ENCODE data around the gene SPIRE2.
"Not testable (repeated sequence)": the region's sequence is repeated elsewhere in the genome, so short reads cannot be mapped to it uniquely, and the experiment has no call there.

SPIRE2 gene

DNA sequence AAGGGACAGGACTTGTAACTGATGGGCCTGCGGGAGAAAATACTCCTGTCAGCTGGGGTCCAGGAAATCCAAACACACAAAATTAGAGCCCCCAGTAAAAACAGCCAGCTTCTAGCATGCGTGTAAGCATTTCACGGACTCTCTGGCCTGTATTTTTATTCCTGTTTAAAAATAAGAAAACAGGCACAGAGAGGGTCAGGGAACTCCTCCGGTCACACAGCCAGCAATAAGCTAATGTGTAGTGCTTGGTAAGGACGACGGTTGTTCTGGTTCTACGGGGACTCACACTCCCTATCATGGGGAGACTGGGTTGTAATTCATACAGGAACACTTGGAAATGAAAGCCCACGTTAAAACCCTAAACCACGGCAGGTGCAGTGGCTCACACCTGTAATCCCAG lies 43.6 kb downstream of the SPIRE2 start:
- no peak for DNase-seq

DNA sequence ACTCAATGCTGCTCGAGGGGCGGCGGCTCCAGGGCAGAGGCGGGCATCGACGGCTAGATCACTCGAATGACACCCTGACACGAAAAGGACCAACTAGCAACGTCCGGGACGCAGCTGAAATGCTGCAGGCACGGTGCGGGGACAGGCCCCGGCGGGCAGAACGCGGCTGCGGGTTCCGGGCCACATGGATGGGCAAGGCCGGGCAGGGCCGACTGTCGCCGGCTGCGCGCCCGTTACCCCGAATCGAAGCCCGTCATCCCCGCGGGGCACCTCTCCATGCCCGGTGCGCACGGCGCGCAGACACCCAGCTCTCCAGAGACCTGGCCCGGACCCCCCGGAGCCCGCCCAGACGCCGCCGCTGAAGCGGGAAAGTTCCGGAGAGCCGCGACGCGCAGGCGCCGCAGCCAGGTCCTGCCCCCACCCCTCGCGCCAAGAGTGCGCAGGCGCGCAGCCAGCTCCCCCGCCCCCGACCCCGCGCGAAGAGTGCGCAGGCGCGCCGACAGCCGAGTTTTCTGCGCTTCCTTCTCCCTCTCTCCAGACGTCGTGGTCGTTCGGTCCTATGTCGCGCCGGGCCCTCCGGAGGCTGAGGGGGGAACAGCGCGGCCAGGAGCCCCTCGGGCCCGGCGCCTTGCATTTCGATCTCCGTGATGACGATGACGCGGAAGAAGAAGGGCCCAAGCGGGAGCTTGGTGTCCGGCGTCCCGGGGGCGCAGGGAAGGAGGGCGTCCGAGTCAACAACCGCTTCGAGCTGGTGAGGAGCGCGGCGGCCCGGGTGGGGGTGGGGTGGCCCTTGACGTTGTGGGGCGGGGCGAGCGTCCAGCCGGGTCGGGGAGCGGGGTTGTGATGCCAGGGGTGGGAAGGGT lies 45.1 kb downstream of the SPIRE2 start, which contains the start of gene TCF25:
TSS of gene TCF25 (plus strand) at position 484 of the 863 bp plus-strand sequence. CDS start at position 560, 76 bp downstream.
- peak; percentile 85 to 89 for DNase-seq

DNA sequence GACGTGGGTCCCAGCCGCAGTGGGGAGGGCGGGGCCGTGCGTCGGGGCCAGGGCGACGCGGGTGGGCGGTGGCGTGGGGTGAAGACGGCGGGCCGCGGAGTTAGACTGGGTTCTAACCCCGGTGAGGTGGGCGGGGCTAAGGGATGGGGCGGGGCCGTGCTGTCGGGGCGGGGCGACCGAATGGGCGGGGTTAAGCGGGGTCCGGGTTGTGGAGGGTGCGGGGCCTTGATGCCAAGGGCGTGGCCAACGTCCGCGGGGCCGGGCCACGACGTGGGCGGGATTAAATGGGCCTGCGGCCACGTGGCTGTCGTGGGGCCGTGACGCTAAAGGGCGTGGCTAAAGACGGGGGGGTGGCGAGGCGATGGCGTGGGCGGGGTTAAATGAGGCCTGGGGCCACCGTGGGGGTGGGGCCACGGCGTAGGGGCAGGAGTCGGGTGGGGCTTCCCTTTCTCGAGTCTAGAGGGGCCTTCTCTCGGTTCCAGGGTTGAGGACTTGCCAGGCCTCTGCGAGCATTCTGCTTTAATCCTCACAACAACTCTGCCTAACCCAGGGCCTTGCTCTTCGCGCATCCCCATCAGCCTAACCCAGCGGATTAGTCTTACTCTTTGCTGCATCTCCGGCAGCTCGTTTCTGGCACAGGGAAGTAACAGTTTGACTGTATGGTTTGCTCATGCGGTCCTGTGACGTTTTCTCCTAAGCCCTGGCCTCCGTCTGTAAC lies 45.9 kb downstream of the SPIRE2 start:
- peak; percentile 94 to 97 for DNase-seq

DNA sequence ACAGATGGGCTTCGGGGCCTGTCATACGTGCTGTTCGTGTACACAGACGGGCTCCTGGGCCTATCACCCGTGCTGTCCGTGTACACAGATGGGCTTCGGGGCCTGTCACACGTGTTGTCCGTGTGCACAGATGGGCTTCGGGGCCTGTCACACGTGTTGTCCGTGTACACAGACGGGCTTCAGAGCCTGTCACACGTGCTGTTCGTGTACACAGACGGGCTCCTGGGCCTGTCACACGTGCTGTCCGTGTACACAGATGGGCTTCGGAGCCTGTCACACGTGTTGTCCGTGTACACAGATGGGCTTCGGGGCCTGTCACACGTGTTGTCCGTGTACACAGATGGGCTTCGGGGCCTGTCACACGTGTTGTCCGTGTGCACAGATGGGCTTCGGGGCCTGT lies 50.8 kb downstream of the SPIRE2 start:
- not testable (repeated sequence) for DNase-seq

DNA sequence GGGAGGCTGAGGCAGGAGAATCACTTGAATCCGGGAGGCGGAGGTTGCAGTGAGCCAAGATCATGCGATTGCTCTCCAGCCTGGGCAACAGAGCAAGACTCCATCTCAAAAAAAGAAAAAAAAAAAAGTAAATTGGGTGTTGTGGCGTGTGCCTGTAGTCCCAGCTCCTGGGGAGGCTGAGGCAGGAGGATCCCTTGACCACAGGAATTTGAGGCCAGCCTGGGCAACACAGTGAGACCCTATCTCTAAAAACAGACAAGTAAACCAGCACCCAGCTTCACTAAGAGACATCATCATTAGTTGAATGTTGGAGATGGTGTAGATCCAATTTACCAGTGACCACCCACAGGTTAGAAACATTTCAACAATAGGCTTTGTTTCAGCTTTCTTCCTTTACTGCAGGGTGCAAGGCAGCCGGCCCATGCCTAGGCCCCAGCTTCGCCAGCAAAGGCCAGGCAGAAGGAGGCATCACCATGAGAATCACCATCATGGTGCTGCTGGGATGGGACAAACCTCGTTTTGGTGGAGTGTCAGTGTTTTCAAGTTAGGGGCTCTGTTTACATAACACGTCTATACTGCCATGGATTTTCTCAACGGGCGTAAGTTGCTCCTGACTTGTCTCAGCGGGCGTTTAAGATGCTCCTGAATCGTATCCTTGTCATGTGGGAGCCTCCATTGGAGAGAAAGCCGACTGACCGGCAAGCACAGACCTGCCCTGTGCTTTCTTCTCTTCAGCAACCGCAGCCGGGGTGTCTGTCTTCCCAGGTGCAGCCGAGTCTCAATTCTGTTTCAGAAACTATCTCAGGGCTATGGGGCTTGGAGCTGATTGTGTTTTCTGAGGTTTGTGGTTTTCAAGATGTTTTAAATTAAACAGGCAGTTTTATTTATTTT lies 52.4 kb downstream of the SPIRE2 start:
- no peak for DNase-seq

DNA sequence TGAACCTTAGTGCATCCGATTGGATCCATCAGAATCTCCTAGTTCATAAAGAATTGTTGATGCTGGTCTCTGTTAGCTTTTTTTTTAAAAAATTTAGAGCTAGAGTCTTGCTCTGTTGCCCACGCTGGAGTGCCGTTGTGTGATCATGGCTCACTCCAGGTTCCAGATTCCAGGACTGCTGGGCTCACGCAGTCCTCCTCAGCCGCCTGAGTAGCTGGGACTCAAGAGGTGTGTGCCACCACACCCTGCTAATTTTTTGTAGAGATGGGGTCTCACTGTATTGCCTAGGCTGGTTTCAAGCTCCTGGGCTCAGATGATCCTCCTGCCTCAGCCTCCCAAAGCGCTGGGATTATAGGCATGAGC lies 53.1 kb downstream of the SPIRE2 start:
- no peak for DNase-seq

DNA sequence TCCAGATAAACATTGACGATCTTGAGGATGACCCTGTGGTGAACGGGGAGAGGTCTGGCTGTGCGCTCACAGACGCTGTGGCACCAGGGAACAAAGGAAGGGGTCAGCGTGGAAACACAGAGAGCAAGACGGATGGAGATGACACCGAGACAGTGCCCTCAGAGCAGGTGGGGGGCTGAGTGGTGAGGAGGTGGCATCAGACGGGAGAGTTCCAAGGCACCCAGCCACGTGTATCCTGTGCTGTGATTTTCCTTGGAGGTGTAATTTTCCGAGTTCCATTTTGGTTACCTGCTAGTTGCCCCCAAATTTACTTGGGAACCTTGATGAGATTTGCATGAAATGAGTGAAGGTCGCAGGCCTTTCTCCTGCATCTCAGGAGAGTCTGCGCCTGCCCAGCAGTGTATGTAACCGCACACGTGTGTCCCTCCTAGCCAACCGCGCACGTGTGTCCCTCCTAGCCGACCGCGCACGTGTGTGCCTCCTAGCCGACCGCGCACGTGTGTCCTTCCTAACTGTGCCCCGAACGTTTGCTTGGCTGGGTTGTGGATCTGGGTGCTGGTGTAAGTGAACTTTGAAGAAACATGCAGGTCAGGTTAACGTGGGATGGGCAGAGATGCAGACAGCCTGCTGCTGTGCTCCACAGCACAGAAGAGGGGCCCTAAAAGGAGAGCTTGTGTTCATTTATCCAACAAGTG lies 55.2 kb downstream of the SPIRE2 start:
- no peak for DNase-seq

DNA sequence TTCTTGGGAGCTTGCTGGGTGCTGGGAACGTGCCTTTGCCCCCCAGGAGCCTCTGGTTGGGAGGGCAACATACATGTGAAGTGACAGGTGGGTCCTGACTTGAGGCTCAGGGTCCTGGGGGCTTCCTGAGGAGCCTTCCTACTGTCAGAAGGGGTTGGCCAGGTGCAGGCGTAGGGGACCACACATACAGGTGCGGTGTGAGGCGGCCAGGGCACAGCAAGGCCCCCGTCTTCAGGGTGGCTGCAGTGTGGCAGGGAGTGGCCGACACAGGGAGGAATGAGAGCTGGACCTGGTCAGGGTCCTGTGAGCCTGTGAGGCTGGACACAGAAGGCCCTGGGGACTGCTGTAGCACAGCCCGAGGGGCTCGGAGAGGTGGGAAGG lies 55.8 kb downstream of the SPIRE2 start:
- no peak for DNase-seq

DNA sequence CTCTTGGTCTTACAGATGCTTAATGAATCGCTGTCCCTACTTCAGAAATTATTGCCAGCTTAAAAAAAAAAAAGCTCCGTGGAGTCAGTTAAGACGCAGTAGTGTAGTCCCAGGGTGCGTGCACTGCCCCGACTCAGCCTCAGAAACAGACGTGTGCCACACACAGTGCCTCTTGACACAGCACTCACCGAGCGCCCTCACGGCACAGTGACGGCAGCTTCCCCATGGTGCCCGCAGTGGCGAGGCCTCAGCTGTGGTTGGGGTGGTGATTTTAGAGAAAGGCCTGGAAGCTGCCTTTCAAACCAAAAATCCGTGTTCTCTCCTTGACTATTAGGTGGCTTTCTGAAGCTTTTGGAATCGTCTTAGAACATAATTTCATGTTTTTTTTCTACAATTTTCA lies 59.0 kb downstream of the SPIRE2 start:
- no peak for DNase-seq

DNA sequence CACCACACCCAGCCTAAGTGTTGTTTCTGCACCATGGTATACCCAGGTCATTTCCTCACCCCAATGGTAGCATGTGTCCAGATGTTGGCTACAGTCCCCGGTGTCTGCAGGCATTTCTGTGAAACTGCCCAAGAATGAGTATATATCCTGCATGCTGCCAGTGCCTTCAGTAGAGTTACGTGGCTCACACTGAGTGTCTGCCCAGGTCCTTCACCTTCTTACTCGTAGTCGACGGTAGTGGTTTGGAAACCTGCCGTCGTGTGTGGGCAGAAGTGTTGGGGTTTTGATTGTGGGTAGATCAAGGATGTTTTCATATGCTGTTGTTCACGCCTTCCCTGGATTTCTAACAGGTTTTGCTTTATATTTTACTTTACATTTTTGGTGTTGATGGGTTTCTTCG lies 61.9 kb downstream of the SPIRE2 start:
- no peak for DNase-seq

DNA sequence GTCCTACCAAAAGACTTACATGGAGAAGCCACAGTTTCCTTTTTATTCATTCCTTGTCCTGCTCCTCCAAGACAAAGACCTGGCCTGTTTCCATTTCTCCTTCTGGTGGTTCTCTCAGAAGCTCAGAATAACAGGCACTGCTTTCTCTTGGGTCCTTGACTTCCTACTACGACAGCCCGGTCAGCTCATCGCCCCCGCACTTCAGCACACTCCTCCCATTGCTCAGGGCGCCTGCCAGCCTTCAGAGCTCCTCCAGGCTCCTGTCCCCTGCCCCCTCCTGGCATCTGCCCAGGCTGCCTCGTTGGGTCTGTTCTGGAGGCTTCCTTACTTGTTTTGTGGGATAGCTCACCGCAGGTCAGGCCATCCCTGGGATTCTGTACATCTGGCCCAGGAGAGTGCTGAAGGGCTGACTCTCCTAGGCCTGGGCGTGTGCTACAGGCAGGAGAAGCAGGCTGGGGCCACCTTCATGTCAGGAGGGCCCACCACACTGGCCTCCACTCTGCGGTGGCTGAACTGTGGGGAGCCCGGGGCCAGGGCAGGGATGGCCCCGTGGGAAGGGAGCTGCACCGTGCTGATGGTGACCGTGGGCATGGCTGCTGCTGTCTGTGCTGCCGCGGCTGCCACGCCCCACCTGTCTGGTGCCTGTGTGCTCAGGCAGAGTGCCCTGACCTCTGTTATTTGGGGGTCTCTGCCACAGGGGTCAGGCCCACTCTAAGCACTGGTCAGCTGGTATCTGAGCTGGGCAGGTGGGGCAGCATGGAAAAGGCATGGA lies 62.8 kb downstream of the SPIRE2 start:
- no peak for DNase-seq

DNA sequence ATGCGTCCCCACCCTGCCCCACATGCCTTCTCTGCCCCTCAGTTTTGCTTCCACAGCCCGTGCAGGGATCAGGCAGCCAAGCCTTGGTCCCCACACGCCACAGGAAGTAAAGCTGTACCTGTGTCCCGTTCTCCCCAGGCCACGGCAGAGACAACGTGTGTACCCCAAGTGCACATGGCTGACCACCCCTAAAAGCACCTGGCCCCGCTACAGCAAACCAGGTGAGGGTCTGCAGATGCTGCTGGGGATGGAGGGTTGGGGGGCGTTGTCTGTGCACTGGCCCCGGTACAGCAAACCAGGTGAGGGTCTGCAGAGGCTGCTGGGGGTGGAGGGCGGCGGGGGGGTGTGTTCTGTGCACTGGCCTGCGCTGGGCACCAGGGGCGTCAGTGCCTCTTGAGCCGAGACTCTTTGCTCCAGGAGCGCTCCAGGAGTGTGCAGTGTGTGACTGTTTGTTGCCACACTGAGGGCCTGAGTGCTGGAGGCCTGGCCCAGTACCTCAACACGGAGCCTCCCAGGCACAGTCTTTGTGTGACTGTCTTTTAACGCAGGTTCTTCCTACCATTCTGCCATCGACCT lies 63.9 kb downstream of the SPIRE2 start:
- no peak for DNase-seq

DNA sequence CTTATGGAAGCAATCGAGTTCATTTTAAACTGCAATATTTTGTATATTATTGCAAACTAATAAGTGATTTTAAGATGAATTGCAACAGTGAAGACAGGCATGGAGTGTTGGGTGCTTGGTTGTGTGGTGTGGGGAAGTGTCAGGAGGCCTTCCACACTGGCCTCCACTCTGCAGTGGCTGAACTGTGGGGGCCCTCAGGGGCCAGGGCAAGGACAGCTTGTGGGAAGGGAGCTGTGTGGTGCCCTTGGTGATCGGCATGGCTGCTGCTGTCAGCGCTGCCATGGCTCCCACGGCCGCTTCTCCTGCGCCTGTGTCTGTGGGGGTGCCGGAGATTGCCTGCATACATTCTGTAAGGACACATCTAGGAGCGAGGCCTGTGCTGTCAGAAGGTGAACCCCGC lies 64.4 kb downstream of the SPIRE2 start:
- no peak for DNase-seq

DNA sequence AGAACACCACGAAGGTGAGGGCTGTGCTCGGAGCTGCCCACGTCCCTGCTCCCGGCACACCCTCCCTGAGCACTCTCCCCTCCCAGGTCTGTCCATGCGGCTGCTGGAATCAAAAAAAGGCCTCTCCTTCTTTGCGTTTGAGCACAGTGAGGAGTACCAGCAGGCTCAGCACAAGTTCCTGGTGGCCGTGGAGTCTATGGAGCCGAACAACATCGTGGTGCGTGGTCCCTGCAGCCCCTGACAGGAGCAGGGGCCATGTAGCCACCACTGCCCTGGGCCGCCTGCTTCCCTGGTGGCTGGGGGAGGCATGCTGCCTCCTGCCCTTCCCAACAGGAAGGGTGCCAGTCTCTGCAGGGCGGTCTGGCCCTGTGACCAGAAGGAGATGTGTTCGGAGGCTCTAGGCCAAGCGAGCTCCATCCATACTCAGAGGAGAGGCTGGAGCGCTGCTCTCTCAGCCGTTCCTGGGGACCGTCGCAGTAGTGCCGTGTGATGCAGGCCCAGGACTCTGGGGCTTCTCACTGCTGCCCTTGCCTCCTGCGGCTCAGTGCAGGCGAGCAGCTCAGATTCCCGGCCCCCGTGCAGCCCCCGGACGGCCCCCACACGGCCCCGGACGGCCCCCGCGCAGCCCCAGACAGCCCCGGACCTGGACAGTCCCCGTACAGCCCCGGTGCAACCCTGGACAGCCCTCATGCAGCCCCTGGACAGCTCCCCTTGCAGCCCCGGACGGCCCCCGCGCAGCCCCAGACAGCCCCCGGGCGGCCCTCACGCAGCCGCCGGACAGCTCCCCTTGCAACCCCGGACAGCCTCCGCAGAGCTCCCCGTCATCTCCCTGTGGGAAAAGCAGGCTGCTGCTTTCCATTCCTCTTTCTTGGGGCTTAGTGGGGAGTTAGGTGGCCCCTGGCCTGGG lies 65.6 kb downstream of the SPIRE2 start:
- DNase-seq = no peak

DNA sequence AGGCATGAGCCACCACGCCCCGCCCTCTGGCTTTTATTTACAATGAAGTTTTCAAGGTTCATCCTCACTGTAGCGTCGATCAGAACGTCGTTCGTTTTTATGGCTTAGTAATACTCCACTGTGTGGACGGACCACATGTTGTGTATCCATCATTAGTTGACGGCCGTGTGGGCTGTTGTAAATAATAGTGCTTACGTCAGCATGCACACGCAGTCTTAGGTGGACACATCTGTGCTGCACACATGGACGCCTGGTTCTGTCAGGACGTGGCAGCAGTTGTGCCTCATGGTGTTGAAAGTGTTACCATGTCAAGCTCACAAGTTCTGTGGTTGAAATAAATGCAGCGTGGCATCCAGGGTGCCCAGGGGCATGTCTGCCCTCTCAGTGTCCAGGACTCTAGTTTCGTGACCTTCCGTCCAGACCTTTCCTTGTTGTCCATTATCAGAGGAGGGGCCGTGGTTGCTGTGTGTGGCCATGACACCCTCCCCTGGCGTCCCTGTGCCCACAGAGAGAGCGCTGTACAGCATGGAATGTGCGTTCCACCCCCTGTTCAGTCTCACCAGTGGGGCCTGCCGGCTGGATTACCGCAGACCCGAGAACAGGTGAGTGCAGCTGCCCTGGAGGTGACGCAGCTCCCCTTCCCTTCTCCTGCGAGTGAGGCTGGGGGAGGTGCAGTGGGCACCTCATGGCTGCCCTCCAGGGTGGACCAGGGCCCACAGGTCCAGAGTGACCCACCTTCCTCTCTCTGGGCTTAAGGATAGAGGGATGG lies 67.4 kb downstream of the SPIRE2 start:
- no peak for DNase-seq

DNA sequence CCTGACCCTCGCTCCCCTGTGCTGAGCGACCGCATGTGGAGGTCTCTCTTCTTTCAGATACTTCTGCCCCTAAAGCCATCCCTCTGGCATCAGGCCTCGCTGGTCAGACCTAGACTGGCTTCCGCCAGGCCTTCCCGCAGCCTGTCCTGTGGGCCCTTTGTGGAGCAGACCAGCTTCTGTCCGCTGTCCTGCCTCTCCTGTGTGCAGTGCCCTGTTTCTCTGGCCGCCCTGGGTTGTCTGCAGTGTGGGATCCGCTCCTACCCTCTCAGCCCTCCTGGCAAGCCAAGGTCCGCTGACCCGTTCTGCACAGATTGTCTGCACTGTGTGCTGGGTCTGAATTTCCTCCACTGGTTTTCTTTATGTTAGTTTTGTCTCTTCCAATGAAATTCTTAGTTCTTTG lies 68.9 kb downstream of the SPIRE2 start:
- DNase-seq = no peak

DNA sequence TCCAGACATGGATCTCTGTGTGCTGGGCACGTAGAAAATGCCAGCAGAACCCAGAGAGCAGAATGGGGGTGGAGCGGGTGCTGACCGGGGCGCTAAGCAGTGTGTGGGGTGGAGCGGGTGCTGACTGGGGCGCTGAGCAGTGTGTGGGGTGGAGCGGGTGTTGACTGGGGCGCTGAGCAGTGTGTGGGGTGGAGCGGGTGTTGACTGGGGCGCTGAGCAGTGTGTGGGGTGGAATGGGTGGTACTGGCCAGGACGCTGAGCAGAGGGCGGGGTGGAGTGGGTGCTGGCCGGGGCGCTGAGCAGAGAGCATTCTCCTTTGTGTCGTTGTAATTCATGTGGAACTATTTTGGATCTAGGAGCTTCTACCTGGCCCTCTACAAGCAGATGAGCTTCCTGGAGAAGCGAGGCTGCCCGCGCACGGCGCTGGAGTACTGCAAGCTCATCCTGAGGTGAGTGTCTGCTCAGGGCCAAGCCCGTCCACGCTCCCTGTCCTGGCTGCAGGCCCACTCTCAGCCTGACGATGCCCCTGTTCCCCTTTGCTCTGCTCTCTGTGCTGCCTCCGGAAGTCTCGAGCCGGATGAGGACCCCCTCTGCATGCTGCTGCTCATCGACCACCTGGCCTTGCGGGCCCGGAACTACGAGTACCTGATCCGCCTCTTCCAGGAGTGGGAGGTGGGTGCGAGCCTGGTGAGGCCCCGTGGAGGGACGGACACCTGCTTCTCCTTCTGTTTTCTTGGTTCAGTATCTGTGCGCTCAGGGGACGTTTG lies 70.1 kb downstream of the SPIRE2 start:
- DNase-seq = no peak

DNA sequence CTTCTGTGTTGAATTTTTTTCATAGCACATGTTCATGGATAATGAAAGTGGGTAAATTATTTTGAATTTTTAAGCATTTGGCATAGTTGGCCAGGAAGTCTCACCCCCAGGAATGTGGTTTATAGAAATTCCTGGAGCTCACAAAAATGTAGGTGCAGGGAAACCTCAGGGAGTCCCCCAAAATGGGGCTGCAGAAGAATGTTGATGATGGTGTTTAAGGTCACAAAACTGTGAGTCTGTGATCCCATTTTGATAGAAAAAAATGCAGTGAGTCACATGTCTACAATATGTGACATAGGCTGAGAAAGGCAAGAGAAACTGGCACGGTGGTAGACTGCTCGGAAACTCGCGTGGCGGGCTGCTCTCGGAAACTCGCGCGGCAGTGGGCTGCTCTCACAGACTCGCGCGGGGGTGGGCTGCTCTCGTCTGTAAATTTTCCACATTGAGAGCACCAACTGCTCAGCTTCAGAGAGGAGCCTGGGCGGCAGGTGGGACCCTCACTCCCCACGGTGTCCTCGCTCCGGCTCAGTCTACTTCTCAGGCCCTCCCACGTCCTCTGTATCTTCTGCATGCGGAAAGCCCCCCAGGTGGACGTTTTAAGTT lies 71.7 kb downstream of the SPIRE2 start:
- no peak for DNase-seq

All from activated CD4-positive, alpha-beta T cell treated with anti-CD3 and anti-CD28 coated beads for 4 hours (primary cell).